Body of pancreas (tissue), 4 donors: ENCODE data around the gene ZYG11A.
A peak's percentile ranks its signal among the peaks of the same experiment; 100 is the strongest.

Experiments used
- POLR2A ChIP-seq, 3 donors: fragments of 450-650 bp; IDR thresholded peaks; one replicate each; pipeline ENCODE4 v1.6.1; 2016; ENCODE audit warnings: antibody characterized with exemption in 3 of 3, mild to moderate bottlenecking in 2 of 3
- TF ChIP-seq, protein P1 (sequence below), 7 experiments: fragments of 450-650 bp in 4 of 7; fragments of 200-600 bp in 3 of 7; sonication (generic) in 3 of 7; IDR thresholded peaks; one replicate each; pipeline ENCODE4 v1.5.1; 2016 to 2019; ENCODE audit warnings: antibody characterized with exemption in 7 of 7

DNA sequence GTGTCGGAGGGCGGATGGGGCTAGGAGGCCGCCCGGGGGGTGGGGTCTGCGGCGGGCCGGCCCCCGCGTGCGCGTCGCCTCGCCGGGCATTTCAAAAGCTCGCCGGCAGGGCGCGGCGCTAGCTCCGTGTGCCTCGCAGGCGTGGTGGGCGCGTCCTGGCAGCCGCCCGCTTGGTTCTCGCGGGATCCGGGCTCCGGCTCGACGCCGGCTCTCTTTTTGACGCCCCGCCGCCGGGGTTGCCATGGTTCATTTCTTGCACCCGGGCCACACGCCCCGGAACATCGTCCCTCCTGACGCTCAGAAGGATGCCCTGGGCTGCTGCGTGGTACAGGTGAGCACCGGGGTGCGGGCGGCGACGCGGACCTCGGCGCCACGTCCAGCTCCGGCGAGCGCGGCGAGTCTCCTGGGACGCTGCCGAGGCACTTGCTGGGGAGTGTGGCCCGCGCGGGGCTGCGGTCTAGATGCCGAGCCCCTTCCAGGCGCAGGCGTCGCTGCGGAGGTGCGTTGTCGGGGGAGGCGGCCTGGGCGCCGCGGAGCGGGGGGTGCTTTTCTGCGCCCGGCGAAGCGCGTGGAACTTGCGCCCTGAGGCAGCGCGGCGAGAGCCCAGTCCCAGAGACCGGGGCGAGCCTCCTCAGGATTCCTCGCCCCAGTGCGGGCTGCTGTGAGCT lies at the start of gene ZYG11A:
- TF ChIP-seq, protein P1, sequence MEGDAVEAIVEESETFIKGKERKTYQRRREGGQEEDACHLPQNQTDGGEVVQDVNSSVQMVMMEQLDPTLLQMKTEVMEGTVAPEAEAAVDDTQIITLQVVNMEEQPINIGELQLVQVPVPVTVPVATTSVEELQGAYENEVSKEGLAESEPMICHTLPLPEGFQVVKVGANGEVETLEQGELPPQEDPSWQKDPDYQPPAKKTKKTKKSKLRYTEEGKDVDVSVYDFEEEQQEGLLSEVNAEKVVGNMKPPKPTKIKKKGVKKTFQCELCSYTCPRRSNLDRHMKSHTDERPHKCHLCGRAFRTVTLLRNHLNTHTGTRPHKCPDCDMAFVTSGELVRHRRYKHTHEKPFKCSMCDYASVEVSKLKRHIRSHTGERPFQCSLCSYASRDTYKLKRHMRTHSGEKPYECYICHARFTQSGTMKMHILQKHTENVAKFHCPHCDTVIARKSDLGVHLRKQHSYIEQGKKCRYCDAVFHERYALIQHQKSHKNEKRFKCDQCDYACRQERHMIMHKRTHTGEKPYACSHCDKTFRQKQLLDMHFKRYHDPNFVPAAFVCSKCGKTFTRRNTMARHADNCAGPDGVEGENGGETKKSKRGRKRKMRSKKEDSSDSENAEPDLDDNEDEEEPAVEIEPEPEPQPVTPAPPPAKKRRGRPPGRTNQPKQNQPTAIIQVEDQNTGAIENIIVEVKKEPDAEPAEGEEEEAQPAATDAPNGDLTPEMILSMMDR (IDR thresholded peaks at IDR 0.05): peak in 6 of 7 experiments; percentile 7 to 37 (median 14)
- no peak for TF ChIP-seq POLR2A (IDR thresholded peaks at IDR 0.05)
